GM19397 (cell line): Measurements from ENCODE around the gene FAM13A.
A peak's percentile ranks its signal among the peaks of the same experiment; 100 is the strongest.

Experiments
- ATAC-seq: cut with Tn5 transposase; IDR thresholded peaks from one replicate; pipeline ENCODE4 v1.9.1; 2021; ENCODE audit warnings: mild to moderate bottlenecking, moderate library complexity; ENCODE audit not compliant: unreplicated experiment

Gene FAM13A

GRCh38 chr4:88730811-88731210 is 326.2 kb downstream of the FAM13A start:
- ATAC-seq = no peak

- ATAC-seq = no peak
Measured at GRCh38 chr4:88729146-88729760, 327.7 kb downstream of the FAM13A start.

- ATAC-seq = no peak
Measured at GRCh38 chr4:88728146-88728545, 328.8 kb downstream of the FAM13A start.

- no peak for ATAC-seq
Measured at GRCh38 chr4:88725986-88726385, 331.0 kb downstream of the FAM13A start.

- ATAC-seq = no peak
Measured at GRCh38 chr4:88725143-88725542, 331.8 kb downstream of the FAM13A start.

- no peak for ATAC-seq
Measured at GRCh38 chr4:88724406-88724805, 332.6 kb downstream of the FAM13A start.

GRCh38 chr4:88722828-88723227 is 334.2 kb downstream of the FAM13A start:
- ATAC-seq = no peak

GRCh38 chr4:88722276-88722780 is 334.7 kb downstream of the FAM13A start:
- no peak for ATAC-seq

- ATAC-seq = no peak
Measured at GRCh38 chr4:88720451-88721428, 336.2 kb downstream of the FAM13A start.

- ATAC-seq = no peak
Measured at GRCh38 chr4:88719381-88719780, 337.6 kb downstream of the FAM13A start.

- no peak for ATAC-seq
Measured at GRCh38 chr4:88718098-88718497, 338.9 kb downstream of the FAM13A start.

GRCh38 chr4:88713782-88714181 is 343.2 kb downstream of the FAM13A start:
- no peak for ATAC-seq

GRCh38 chr4:88709989-88710388 is 347.0 kb downstream of the FAM13A start:
- ATAC-seq = no peak

- ATAC-seq = no peak
Measured at GRCh38 chr4:88706574-88706973, 350.4 kb downstream of the FAM13A start.

- ATAC-seq = no peak
Measured at GRCh38 chr4:88705805-88706492, 351.0 kb downstream of the FAM13A start.

GRCh38 chr4:88705223-88705622 is 351.8 kb downstream of the FAM13A start:
- ATAC-seq = no peak

GRCh38 chr4:88702782-88703181 is 354.2 kb downstream of the FAM13A start:
- no peak for ATAC-seq

- no peak for ATAC-seq
Measured at GRCh38 chr4:88698519-88698918, 358.5 kb downstream of the FAM13A start.

- peak; percentile 94 for ATAC-seq
Measured at GRCh38 chr4:88697588-88698329, 359.2 kb downstream of the FAM13A start, which contains the start of gene NAP1L5. Gene NAP1L5, minus strand, starts transcription at chr4:88697829. Its CDS starts 75 bp downstream, at chr4:88697754.

GRCh38 chr4:88697141-88697540 is 359.8 kb downstream of the FAM13A start:
- ATAC-seq = no peak
